Muscle layer of colon (tissue), 2 donors: ENCODE measurements around the gene GTF3C1.

ENCODE experiments used
- H3K27ac ChIP-seq: one replicate; pipeline ENCODE4 v1.7.0; 2013; ENCODE audit warnings: low read depth, mild to moderate bottlenecking, low read length, moderate library complexity
- H3K27me3 ChIP-seq, 2 donors: one replicate each; pipeline ENCODE4 v1.7.0; 2013; ENCODE audit warnings: low read length in 2 of 2, mild to moderate bottlenecking in 2 of 2; ENCODE audit not compliant: insufficient read depth in 2 of 2, control insufficient read depth in 1 of 2
- H3K36me3 ChIP-seq: one replicate; pipeline ENCODE4 v1.7.0; 2013; ENCODE audit warnings: mild to moderate bottlenecking, low read length; ENCODE audit not compliant: insufficient read depth
- H3K4me1 ChIP-seq: one replicate; pipeline ENCODE4 v1.7.0; 2013; ENCODE audit warnings: mild to moderate bottlenecking, low read length; ENCODE audit not compliant: insufficient read depth
- H3K4me3 ChIP-seq, 2 donors: one replicate each; pipeline ENCODE4 v1.7.0; 2013; ENCODE audit warnings: low read length in 2 of 2, low read depth in 1 of 2, mild to moderate bottlenecking in 1 of 2, moderate library complexity in 1 of 2
- H3K9ac ChIP-seq: one replicate; pipeline ENCODE4 v1.7.0; 2013; ENCODE audit warnings: low read length
- H3K9me3 ChIP-seq: one replicate; pipeline ENCODE4 v1.7.0; 2013; ENCODE audit warnings: mild to moderate bottlenecking, low read length
- donor health status: abdominal sarcoma.
- donor health status: Adenocarcinoma of cecum.

GTF3C1 gene

GRCh38 chr16:27517664-27518063, 32.0 kb downstream of the GTF3C1 start:
- H3K36me3 ChIP-seq, result peaks cover 41% of the 10 kb centered on the region
- no peak overlapping the region for H3K27ac ChIP-seq
- H3K9ac ChIP-seq, result no peak overlapping the region
- H3K9me3 ChIP-seq, result no peaks in the 10 kb centered on the region
- peaks cover 5% of the 10 kb centered on the region for H3K4me1 ChIP-seq
- no peak overlapping the region for H3K4me3 ChIP-seq
- no peaks in the 10 kb centered on the region for H3K27me3 ChIP-seq

- H3K27ac ChIP-seq, result no peak overlapping the region
- H3K9ac ChIP-seq, result no peak overlapping the region
- H3K36me3 ChIP-seq, result peaks cover 39% of the 10 kb centered on the region
- H3K27me3 ChIP-seq, result no peaks in the 10 kb centered on the region
- no peaks in the 10 kb centered on the region for H3K9me3 ChIP-seq
- H3K4me3 ChIP-seq, result no peak overlapping the region
- H3K4me1 ChIP-seq, result peaks cover 5% of the 10 kb centered on the region
These were observed 33.3 kb downstream of the GTF3C1 start for GRCh38 chr16:27516365-27516764.

GRCh38 chr16:27515874-27516353, 33.8 kb downstream of the GTF3C1 start:
- Histone ChIP-seq H3K36me3 (peaks cover 43% of the 10 kb centered on the region), H3K9ac (no peak overlapping the region), H3K27ac (no peak overlapping the region)

GRCh38 chr16:27514806-27515205, 34.9 kb downstream of the GTF3C1 start:
- Histone ChIP-seq H3K27ac (no peak overlapping the region), H3K9me3 (no peaks in the 10 kb centered on the region), H3K4me1 (no peaks in the 10 kb centered on the region), H3K4me3 (no peak overlapping the region), H3K9ac (no peak overlapping the region), H3K27me3 (no peaks in the 10 kb centered on the region), H3K36me3 (peaks cover 43% of the 10 kb centered on the region)

More at GRCh38 chr16:27515874-27516353, 33.8 kb downstream of the GTF3C1 start:
- Histone ChIP-seq H3K27me3 (no peaks in the 10 kb centered on the region), H3K4me1 (peaks cover under 1% of the 10 kb centered on the region), H3K4me3 (no peak overlapping the region), H3K9me3 (no peaks in the 10 kb centered on the region)

GRCh38 chr16:27511657-27512448, 37.9 kb downstream of the GTF3C1 start:
- H3K4me1 ChIP-seq, result no peaks in the 10 kb centered on the region
- peaks cover 41% of the 10 kb centered on the region for H3K36me3 ChIP-seq
- no peaks in the 10 kb centered on the region for H3K27me3 ChIP-seq
- no peaks in the 10 kb centered on the region for H3K9me3 ChIP-seq
- H3K27ac ChIP-seq, result no peak overlapping the region
- H3K9ac ChIP-seq, result no peak overlapping the region
- H3K4me3 ChIP-seq, result no peak overlapping the region

- H3K9ac ChIP-seq, result no peak overlapping the region
- no peaks in the 10 kb centered on the region for H3K9me3 ChIP-seq
- H3K27me3 ChIP-seq, result no peaks in the 10 kb centered on the region
- no peak overlapping the region for H3K27ac ChIP-seq
- H3K4me3 ChIP-seq, result no peak overlapping the region
- H3K4me1 ChIP-seq, result no peaks in the 10 kb centered on the region
- peaks cover 71% of the 10 kb centered on the region for H3K36me3 ChIP-seq
These were observed 41.2 kb downstream of the GTF3C1 start for GRCh38 chr16:27508476-27508875.

GRCh38 chr16:27506771-27507170, 42.9 kb downstream of the GTF3C1 start:
- no peak overlapping the region for H3K9ac ChIP-seq
- H3K27ac ChIP-seq, result no peak overlapping the region
- no peaks in the 10 kb centered on the region for H3K9me3 ChIP-seq
- no peak overlapping the region for H3K4me3 ChIP-seq
- no peaks in the 10 kb centered on the region for H3K4me1 ChIP-seq
- no peaks in the 10 kb centered on the region for H3K27me3 ChIP-seq
- peaks cover 82% of the 10 kb centered on the region for H3K36me3 ChIP-seq

GRCh38 chr16:27505297-27506236, 44.1 kb downstream of the GTF3C1 start:
- Histone ChIP-seq H3K9ac (no peak overlapping the region), H3K36me3 (peaks cover 87% of the 10 kb centered on the region), H3K27ac (no peak overlapping the region)

GRCh38 chr16:27503662-27504061, 46.1 kb downstream of the GTF3C1 start:
- Histone ChIP-seq H3K36me3 (peaks cover 84% of the 10 kb centered on the region), H3K9ac (no peak overlapping the region), H3K4me1 (no peaks in the 10 kb centered on the region), H3K9me3 (no peaks in the 10 kb centered on the region), H3K4me3 (no peak overlapping the region), H3K27me3 (no peaks in the 10 kb centered on the region), H3K27ac (no peak overlapping the region)

More at GRCh38 chr16:27505297-27506236, 44.1 kb downstream of the GTF3C1 start:
- Histone ChIP-seq H3K4me1 (no peaks in the 10 kb centered on the region), H3K4me3 (no peak overlapping the region), H3K9me3 (no peaks in the 10 kb centered on the region), H3K27me3 (no peaks in the 10 kb centered on the region)

GRCh38 chr16:27500801-27501200, 48.9 kb downstream of the GTF3C1 start:
- no peaks in the 10 kb centered on the region for H3K27me3 ChIP-seq
- H3K36me3 ChIP-seq, result peaks cover 77% of the 10 kb centered on the region
- no peak overlapping the region for H3K27ac ChIP-seq
- H3K9me3 ChIP-seq, result no peaks in the 10 kb centered on the region
- H3K4me3 ChIP-seq, result no peak overlapping the region
- no peak overlapping the region for H3K9ac ChIP-seq
- peaks cover 3% of the 10 kb centered on the region for H3K4me1 ChIP-seq

- Histone ChIP-seq H3K27ac (no peak overlapping the region), H3K9me3 (no peaks in the 10 kb centered on the region), H3K27me3 (no peaks in the 10 kb centered on the region), H3K4me1 (peaks cover 8% of the 10 kb centered on the region), H3K4me3 (no peak overlapping the region), H3K9ac (no peak overlapping the region), H3K36me3 (peaks cover 73% of the 10 kb centered on the region)
These were observed 50.1 kb downstream of the GTF3C1 start for GRCh38 chr16:27499659-27500055.
